GM03348 (cell line): ENCODE measurements around the gene NUDT14.

Source experiments
- DNase-seq: peaks from one replicate; pipeline ENCODE4 v3.0.0; 2012; ENCODE audit warnings: low spot score

The NUDT14 gene

DNA sequence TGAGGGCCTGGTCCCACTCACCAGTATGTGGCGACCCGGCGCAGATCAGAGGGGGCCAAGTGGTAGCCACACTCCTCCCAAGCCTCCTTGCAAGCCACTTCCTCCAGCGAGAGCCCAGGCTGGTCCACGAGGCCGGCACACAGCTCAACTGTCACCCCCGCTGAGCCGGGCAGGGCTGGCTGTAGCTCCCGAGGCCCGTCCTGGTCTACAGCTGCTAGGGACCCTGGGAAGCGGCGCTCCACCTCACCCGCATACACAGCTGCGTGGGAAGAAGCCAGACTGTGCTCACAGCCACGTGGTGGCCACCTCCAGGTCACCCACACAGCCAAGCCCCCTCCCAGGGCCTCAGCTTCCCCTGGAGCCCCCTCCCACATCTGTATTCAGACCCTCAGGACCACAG lies 4.6 kb downstream of the NUDT14 start:
- no peak for DNase-seq

DNA sequence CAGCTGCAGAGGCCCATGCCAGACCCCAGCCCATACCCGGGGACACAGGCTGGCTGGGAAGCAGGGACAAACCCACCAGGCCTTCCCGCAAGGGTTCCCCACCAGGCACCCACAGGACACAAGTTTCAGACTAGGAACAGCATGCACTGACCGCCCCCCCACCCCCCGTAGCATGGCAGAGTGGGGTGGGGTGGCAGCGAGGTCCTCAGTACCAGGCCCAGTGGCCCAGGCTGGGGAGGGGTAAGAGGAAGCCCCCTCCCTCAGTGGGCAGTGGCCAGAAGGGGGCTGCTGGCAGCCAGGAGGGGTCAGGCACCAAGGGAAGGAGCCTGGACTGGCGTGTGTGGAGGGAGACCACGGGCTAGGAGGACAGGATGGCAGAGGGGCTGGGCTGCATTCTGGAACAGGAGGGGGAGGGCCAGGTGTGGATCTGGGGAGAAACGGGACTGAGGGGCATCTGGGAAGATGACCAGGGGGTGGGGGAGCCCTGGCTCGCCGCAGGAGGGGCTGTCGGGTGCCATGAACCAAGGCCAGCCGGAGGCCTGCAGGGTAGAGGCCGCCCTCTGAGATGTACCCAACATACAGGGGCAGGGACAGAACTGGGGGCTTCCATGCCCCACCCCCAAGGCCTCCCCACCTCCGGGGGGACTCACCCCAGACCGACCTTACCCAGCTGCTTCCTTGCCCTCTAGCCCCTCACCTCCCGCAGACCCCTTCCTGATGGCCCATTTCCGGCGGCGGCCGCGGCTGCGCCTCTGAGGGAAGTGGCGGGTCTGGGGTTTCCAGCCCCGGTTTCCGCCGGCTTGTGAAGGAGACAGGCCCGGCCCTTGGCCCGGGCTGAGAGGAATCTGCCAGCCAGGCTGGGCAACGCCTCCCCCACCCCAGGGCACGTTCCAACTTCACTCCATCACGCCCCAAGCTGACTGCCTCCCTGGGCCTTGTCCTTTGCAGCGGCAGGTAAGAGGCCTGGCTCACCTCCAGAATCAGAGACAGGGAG lies 6.9 kb downstream of the NUDT14 start:
- DNase-seq: no peak

DNA sequence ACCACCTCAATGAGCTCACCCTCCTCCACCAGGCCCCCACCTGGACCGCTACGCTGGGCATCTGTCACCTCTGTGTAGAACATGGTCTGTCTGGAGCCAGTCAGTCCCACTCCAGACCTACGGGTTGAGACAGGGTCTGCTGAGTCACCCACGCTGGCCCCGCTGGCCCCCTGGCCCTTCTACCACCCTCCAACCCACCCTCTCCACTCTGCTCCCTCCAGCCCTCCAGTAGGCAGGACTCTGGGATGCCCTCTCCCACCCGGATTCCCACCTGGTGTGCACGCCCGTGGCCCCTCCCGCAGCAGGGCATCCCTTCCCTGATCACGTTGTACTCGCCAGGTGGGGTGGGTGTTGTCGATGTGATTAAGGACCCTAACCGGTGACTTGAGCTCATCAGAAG lies 8.0 kb downstream of the NUDT14 start:
- no peak for DNase-seq

DNA sequence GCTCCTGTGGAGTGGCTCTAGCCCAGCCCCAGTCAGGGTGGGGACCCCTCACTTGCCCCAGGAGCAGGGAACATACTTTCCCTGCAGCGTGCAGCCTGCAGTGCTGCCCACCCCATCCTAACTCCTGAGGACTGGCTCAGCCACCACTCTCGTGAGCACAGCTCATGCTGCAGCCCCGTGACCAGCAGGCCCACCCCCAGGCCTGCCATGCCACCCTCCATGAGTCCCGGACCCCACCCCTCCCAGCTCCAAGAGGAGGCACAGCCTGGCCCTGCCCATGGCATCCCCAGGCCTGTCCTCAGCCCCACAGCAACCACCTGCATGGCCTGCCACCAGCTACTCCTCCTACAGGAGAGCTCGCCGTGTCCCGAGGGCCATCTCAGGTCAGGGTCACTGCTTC lies 8.6 kb downstream of the NUDT14 start:
- no peak for DNase-seq

DNA sequence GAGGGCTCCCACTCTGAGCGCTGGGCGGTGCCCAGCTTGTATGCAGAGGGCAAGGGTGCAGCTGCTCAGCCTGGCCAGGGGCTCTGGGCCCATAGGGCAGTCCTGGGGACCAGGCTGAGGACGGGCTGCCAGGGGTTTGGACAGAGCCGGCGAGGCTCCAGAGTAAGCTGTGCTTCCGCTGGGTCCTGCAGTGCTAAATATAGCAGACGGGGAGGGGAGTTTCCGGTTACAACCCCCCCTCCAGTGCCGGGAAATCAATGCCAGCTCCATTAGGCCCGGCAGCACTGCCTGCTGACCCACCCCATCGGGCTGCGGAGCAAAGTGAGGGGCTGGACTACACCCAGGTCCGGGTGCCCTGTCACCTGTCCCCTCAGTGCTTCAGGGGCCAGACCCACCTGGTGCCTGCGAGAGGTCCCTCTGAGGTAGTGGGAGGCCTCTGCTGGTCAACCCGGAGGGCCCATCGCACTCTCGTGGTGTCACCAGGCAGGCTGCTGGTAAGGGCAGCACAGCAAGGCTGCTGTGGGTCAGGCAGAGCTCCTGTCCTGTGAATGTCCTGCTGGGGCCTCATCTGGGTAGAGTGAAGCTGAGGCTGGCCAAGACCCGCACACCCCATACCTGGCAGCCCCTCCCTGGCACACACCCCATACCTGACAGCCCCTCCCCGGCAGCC lies 10.0 kb downstream of the NUDT14 start:
- no peak for DNase-seq

DNA sequence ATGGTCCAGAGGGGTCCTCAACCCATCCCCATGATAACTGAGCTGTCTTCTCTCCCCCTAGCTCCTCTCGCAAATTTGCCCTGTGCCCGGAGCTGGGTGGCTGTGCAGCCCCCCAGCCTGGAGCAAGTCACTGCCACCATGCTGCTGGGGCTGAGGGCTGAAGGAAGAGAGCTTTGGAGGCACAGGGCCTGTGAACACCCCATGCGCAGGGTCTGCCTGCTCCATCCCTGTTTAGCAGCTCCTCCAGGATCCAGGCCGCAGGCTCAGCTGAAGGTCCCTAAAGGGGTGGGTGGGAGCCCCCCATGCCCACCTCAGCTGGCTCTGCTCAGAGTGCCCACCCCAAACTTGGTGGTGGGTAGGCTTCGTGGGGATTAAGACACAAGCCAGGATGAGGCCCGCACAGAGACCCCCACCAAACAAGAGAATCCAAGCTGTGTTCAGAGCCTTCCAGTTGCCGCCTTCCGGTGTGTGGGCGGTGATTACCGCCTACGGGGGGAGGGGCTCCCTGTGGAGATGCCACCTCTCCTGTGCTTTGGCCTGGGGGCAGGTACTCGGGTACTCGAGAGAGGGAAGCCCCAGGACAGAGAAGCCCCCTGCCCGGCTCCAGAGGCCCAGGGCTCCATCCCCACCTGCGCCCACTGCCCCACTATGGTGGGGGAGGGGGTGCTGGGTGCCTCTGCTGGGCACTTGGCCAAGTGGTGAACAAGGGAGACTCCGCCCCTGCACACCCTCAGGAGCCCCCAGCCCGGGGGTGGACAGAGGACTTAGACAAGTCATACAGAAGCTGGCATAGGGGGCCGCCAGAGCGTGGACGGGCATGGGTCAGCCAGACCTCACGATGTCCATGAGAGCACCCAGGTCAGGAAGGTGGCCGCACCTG lies 11.1 kb downstream of the NUDT14 start:
- no peak for DNase-seq

DNA sequence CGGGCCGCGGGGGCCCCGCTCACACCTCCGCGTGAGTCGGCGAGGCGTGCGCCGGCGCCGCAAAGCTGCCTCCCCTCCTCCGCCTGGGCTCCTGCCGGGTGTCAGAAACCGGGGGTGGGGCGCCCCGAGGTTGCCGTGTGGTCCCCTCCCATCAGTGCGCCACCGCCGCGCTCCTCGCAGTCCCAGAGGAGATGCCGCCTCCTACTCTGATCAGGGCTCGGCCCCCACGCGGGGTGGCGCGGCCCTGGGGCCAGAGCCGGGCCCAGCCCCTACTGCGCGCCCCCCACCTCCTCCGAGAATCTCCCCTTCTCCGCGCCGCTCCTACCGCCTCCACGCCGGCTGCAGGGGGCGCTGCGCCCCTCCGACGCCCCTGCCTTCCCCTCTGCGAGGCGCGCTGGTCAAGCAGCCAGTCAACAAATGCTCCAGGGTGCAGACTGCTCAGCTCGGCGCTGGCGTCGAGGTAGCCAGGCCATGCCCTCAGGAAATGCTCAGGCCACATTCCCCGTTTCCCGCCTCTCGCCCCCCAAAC lies 12.1 kb downstream of the NUDT14 start:
- no peak for DNase-seq

DNA sequence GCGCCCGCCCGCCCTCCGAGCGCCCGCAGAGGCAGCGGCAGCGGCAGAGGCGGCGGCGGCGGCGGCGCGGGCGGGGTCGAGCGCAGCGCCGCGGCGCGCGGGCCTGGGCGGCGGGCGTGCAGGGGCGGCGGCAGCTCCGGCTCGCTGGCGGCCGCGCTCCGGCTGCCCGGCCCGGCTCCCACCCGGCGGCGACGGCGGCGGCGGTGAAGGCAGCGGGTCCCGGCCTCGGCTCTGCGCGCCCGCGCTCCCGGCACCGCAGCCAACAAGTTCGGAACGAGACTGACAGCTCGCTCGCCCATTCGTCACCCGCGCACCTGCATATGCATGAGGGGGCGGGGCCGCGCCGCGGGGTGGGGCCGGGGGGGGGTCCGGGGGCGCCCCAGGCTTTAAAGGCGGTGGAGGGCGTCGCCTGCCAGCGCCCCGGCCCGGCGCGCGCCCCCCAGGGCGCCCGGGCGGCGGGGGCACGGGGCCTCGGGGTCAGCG lies 12.6 kb downstream of the NUDT14 start, which contains the start of gene JAG2:
Gene JAG2 (minus strand): TSS at position 281 of the 483 bp plus-strand sequence. CDS start 356 bp downstream, outside the sequence.
- peak; percentile 58 for DNase-seq

DNA sequence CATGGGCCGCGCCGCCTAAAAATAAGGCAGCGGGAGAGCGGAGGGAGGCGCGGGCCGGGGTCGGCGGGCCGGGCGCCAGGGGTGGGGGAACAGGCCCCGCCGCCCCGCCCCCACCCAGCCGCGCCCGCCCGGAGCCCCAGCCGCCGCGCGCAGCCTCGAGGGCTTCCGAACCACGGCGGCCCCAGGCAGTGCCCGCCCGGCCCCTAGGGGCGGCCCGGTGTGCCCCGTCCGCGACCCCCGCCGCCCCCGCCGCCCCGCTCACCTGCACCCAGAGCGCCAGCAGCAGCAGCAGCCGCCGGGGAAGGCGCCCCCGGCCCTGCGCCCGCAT lies 13.1 kb downstream of the NUDT14 start:
- no peak for DNase-seq

DNA sequence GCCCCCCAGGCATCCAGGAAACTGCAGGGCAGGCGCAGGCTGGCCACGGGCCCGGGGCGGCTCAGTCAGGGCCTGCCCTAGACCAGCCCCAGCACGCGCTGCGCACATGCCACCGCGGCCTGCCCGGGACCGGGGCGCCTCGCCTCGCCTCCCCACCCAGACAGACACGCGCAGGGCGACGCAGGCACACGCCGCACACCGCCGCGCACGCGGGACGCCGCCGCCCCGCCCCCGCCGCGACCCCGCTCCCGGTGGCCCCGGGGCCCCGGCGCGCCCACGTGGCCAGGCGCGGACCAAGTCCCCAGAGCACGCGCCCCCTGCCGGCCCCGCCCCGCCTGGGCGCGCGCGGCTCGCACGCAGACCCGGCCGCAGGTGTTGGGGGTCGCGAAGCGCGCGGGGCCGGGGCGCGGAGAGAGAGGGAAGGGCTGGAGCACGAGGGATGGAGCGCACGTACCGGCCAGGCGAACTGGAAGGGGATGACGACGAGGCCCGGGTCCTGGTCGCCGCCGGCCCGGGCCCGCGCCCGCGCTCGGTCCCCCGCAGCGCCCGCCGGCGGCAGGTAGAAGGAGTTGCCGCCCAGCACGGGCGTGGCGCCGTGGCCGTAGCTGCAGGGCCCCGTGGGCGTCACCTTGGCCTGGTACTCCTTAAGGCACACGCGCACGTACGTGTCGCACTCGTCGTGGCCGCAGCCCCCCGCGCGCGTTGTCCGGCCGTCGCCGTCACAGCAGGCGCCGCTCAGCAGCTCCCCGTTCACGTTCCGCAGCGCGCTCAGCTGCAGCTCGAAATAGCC lies 13.6 kb downstream of the NUDT14 start:
- DNase-seq: no peak

DNA sequence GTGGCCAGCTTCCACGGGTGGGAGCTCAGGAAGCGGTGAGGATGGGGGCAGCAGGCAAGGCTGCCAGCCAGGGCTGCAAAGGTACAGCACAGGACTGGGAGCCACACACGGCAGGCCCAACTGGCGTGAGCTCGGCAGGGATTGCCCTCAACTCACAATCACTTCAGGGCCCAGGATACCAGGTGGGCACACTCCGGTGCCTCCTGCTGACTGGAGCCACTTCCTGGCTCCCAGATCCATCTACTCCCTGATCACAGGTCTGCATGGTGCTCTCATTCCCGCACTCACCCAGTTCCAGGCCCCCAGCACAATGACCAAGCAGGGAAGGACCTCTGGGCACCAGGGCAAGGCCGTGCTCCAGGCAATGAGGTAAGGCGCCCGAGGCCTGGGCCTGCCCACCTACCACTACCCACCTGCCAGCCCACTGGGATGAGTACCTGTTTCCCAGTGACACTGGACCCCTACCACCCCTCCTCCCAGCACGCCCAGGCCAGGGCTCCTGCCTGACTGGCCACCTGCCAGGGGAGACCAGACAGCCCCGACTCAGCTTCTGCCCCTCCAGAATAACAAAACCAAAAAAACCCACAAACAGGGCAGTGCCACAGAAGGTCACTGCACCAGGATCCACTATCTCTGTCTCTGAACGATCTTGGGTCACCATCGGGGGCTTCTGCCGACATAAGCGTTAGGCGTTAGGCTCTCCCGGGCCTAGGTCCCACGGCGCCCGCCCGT lies 14.4 kb downstream of the NUDT14 start:
- DNase-seq: no peak

DNA sequence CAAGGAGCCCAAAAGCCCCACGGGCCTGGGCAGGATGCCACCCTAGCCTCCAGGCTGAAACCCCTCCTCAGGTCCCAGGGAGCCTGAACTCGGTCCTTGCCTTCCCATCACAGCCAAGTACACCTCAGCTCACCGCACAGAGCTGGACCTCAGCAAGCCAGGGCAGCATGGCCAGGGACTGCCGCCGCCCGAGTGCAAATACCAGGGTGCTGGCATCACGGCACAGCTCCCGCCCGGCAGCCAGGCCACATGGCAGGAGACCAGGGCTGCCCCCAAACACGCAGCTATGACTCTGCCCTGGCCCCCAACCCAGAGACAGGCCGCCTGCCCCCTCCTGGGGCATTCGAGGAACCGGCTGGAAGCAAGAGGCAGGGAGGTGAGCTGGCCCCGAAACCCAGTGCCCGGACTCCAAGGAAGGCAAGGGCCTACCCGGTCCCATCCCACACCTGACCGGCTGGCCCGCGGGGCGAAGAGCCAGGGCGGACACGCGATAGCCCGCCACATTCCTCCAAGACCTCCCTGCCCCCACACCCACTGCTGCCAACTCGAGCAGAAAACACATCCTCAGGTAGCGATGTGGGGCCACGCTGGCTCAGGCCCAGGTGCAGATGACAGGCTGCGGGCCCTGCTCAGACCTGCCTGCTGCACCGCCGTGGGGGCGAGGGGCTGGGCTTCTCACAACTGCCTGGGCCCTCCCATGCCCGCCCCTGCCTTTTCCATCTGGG lies 15.2 kb downstream of the NUDT14 start:
- DNase-seq: no peak

DNA sequence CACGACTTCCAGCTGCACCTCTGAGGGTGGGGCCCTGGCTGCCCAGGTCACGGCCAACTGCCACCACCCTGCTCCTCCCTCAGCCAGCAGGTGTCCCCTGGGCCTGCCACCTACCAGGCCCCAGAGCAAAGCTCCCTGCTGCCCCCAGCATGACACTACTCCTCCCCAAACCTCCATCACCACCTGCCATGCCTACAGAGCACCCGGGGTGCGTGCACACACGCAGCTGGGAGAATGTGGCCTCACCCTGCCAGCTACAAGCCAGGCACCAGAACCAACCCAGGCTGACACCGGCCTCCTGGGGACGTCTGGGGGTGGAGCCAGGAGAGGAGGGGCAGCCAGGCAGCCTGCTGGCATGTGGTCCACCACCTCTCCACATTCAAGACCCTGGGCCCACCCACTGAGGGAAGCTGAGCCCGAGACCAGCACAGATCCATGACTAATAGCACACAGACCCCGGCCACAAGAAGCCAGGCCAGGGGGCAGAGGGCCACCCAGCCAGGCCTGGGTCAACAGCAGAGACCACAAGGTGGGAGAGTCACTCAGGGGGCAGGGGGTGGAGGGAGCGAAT lies 15.9 kb downstream of the NUDT14 start:
- no peak for DNase-seq

DNA sequence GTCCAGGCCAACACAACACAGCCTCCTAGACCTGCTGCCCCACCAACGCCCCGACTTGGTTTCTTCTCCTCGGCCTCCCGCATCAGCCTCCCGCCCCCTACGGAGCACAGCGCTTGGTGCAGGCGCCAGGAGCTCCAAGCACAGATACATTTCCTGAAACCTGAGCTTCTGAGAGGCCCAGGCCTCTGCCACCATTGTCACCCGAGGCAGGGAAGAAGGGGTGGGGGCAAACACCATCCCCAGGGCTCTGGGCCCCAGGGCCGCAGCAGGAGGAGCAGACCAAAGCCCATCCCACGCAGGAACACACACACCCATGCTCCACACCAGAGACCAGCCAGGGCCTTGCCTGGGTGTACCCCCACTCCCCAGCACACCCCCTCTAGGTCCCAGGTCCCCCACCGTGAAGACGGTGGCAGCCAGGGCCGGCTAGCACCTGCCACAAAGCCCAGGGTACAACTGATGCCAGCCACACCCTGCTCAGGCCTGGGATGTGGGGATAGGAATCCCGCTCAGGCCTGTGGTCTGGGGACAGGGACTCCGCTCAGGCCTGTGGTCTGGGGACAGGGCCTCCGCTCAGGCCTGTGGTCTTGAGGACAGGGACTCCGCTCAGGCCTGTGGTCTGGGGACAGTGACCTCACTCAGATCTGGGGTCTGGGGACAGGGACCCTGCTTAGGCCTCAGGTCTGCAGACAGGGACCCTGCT lies 17.9 kb downstream of the NUDT14 start:
- DNase-seq: no peak

DNA sequence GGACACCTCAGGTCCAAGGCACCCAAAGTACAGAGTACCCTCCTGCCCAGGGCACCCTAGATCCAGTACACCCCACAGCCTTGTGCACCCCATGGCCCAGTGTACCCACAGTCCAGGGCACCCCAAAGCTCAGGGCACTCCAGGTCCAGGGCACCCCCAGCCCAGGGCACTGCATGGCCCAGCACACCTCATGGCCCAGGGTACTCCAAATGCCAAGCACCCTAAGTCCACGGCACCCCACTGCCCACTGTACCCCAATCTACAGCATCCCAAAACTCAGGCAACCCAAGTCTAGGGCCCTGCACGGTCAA lies 18.5 kb downstream of the NUDT14 start:
- DNase-seq: no peak

DNA sequence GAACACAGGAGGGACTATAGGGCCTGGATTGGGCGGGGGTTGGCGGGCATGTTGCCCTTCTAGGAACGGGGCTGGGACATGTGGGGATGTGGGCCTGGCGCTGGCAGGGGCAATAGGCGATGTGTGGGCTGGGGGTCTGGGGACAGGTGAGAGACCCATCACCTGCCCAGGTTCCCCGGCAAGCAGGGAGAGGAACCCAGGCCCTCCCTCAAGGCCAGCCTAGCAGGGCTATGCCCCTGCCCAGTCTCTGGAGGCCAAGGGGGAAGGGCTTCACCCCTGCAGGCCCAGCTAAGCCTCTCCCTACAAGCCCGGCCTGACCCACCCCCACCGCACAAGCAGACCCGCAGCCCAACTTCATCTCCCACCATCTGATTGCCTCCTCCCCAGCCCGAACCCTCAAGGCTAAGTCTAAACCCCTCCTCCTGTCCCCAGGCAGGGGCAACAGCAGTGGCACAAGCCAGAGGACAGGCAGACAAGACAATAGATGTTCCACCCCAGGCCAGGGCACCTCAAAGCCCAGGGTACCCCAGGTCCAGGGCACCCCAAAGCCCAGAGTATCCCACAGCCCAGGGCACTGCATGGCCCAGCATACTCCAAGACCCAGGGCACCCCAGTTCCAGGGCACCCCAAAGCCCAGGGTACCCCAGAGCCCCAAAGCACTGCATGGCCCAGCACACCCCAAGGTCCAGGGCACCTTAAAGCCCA lies 19.0 kb downstream of the NUDT14 start:
- no peak for DNase-seq

DNA sequence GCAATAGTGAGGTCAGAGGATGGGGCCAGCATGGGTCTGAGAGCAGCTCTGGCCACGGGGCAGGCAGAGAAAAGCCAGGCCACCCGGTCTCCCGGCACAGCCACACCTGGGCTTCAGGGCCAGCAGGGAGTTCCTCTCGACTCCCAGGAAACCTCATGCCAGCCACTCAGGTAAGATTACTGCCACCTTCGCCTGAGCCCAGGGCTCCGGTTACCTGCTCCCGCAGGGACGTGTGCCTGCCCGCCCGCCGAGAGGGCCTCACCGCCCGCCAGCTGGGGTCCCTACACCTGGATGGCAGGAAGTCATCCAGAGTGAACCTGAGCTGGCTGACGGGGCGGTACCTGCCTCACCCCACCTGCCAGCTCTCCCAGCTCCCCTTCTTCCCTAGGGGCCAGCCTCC lies 19.8 kb downstream of the NUDT14 start:
- no peak for DNase-seq

DNA sequence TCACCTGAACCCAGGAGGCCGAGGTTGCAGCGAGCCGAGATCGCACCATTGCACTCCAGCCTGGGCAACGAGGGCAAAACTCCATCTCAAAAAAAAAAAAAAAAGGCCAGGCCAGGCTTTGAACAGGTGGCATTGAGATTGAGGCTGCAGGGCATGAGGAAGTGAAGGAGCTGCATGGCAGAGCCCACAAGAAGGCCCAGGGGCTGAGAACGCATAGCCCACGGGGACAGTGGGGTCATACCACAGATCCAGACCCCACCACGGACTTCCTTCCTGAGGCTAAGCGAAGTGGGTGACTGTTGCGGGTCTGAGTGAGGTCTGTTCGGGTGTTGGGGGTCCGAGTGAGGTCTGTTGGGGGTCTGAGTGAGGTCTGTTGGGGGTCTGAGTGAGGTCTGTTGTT lies 20.3 kb downstream of the NUDT14 start:
- no peak for DNase-seq
